HCT116 (cell line): Measurements from ENCODE around the gene MPIG6B. TPM values are rescaled to one million over a fixed set of nuclear protein-coding genes. Genes with fewer than 3 reads are reported as not detected.

ENCODE experiments used
- ATAC-seq: fragments of 200-7000 bp; cut with Tn5 transposase; 2 replicates; pipeline ENCODE4 v1.9.1; 2020; ENCODE audit warnings: mild to moderate bottlenecking, moderate library complexity
- BruUV-seq: library from RNA; stranded (reverse); fragments of 400-500 nt; replicated peaks from 2 replicates; lab custom pipeline; 2021; lab: Mats Ljungman, UMichigan
- CTCF ChIA-PET: fragments of 300-600 bp; sonication (Branson Sonifier 250); formaldehyde crosslinking; loops from one replicate; lab custom pipeline; 2021; ENCODE audit warnings: antibody characterized with exemption; lab: Charles Lee
- POLR2A ChIA-PET: fragments of 300-600, 350-600 bp; sonication (Branson Sonifier 250); formaldehyde crosslinking; loops from one replicate; lab custom pipeline; 2021; ENCODE audit warnings: antibody characterized with exemption; lab: Charles Lee
- RAD21 ChIA-PET, 2 experiments: fragments of 300-600 bp; sonication (Branson Sonifier 250); formaldehyde crosslinking; loops; one replicate each; lab custom pipeline; 2023; ENCODE audit warnings: low total read pairs in 2 of 2; ENCODE audit not compliant: uncharacterized antibody in 2 of 2, unreplicated experiment in 2 of 2, low non-redundant PET in 1 of 2; lab: Charles Lee
- DNase-seq: peaks from one replicate; pipeline ENCODE4 v3.0.0-alpha.2; 2010; ENCODE audit warnings: low read depth, low spot score
- H2AFZ ChIP-seq: fragments of 200-600 bp; shearing (Covaris generic), sonication (generic); 2 replicates; pipeline ENCODE4 v1.6.1; 2017; ENCODE audit warnings: low read depth, mixed run types, mixed read lengths, antibody characterized with exemption, low read length; ENCODE audit not compliant: poor library complexity, severe bottlenecking
- H3K27ac ChIP-seq: 2 replicates; pipeline ENCODE4 v1.5.1; 2012; ENCODE audit warnings: low read depth, low read length
- H3K27me3 ChIP-seq: fragments of 200-600 bp; sonication (generic); 2 replicates; pipeline ENCODE4 v1.6.1; 2016; ENCODE audit warnings: mixed run types, low read length, mixed read lengths; ENCODE audit not compliant: insufficient read depth
- H3K36me3 ChIP-seq, 2 experiments: fragments of 200-500 bp in 1 of 2; fragments of 200-600 bp in 1 of 2; sonication (Bioruptor generic) in 1 of 2; sonication (generic) in 1 of 2; 2 replicates each; pipeline versions ENCODE4 v1.5.1 to v1.6.1; 2014 to 2016; ENCODE audit warnings: low read length in 2 of 2, inconsistent platforms in 1 of 2, mixed read lengths in 1 of 2, mixed run types in 1 of 2; ENCODE audit not compliant: insufficient read depth in 2 of 2, control insufficient read depth in 1 of 2
- H3K4me1 ChIP-seq, 2 experiments: fragments of 200-600 bp in 1 of 2; sonication (generic) in 1 of 2; 2 replicates each; pipeline versions ENCODE4 v1.5.1 to v1.6.1; 2012 to 2017; ENCODE audit warnings: low read length in 2 of 2, inconsistent platforms in 1 of 2, mild to moderate bottlenecking in 1 of 2, mixed read lengths in 1 of 2, mixed run types in 1 of 2, moderate library complexity in 1 of 2; ENCODE audit not compliant: insufficient read depth in 2 of 2, control insufficient read depth in 1 of 2
- H3K4me2 ChIP-seq: fragments of 200-600 bp; sonication (generic); 2 replicates; pipeline ENCODE4 v1.6.1; 2017; ENCODE audit warnings: mixed run types, low read length, mixed read lengths
- H3K4me3 ChIP-seq, 2 experiments: fragments of 200-600 bp in 1 of 2; sonication (generic) in 1 of 2; replicated peaks in 1 of 2; 2 replicates each; pipeline ENCODE4 v1.5.1; 2011 to 2016; ENCODE audit warnings: low read length in 2 of 2, control low read depth in 1 of 2, low read depth in 1 of 2, mild to moderate bottlenecking in 1 of 2, mixed read lengths in 1 of 2, mixed run types in 1 of 2
- H3K79me2 ChIP-seq: fragments of 200-600 bp; sonication (generic); 2 replicates; pipeline ENCODE4 v1.6.1; 2017; ENCODE audit warnings: mild to moderate bottlenecking, mixed run types, low read length, moderate library complexity, mixed read lengths; ENCODE audit not compliant: insufficient read depth
- H3K9ac ChIP-seq: fragments of 200-600 bp; sonication (generic); 2 replicates; pipeline ENCODE4 v1.6.1; 2016; ENCODE audit warnings: low read length, mixed read lengths
- H3K9me2 ChIP-seq: fragments of 200-600 bp; sonication (generic), shearing (Covaris generic); 2 replicates; pipeline ENCODE4 v1.6.1; 2017; ENCODE audit warnings: mixed run types, mild to moderate bottlenecking, moderate library complexity; ENCODE audit not compliant: insufficient read depth
- H3K9me3 ChIP-seq, 2 experiments: fragments of 200-500 bp in 1 of 2; fragments of 200-600 bp in 1 of 2; sonication (Bioruptor generic) in 1 of 2; sonication (generic) in 1 of 2; 2 replicates each; pipeline ENCODE4 v1.6.1; 2014 to 2017; ENCODE audit warnings: low read length in 2 of 2, mixed read lengths in 2 of 2, inconsistent platforms in 1 of 2, low read depth in 1 of 2, mild to moderate bottlenecking in 1 of 2, mixed run types in 1 of 2, moderate library complexity in 1 of 2; ENCODE audit not compliant: control insufficient read depth in 1 of 2, insufficient read depth in 1 of 2
- H4K20me1 ChIP-seq: fragments of 200-600 bp; sonication (generic), shearing (Covaris generic); 2 replicates; pipeline ENCODE4 v1.6.1; 2017; ENCODE audit warnings: mixed run types, mild to moderate bottlenecking, moderate library complexity; ENCODE audit not compliant: insufficient read depth
- ATF3 ChIP-seq: IDR thresholded peaks from 2 replicates; pipeline ENCODE4 v1.6.1; 2012
- EGR1 ChIP-seq: IDR thresholded peaks from 2 replicates; pipeline ENCODE4 v1.6.1; 2012; ENCODE audit warnings: low read depth
- EZH2 ChIP-seq: fragments of 200-600 bp; sonication (generic); IDR thresholded peaks from 2 replicates; pipeline ENCODE4 v1.6.1; 2017; ENCODE audit warnings: antibody characterized with exemption, mixed run types
- EZH2phosphoT487 ChIP-seq: fragments of 200-600 bp; IDR thresholded peaks from 2 replicates; pipeline ENCODE4 v1.6.1; 2018; ENCODE audit warnings: antibody characterized with exemption, borderline replicate concordance
- FOSL1 ChIP-seq: IDR thresholded peaks from 2 replicates; pipeline ENCODE4 v1.6.1; 2012; ENCODE audit warnings: low read depth
- JUND ChIP-seq: IDR thresholded peaks from 2 replicates; pipeline ENCODE4 v1.6.1; 2012
- MAX ChIP-seq: IDR thresholded peaks from 2 replicates; pipeline ENCODE4 v1.6.1; 2012
- POLR2A ChIP-seq: IDR thresholded peaks from 2 replicates; pipeline ENCODE4 v1.7.0; 2011; ENCODE audit warnings: borderline replicate concordance; ENCODE audit not compliant: insufficient read depth, insufficient read length; ENCODE audit errors: extremely low read depth
- POLR2AphosphoS5 ChIP-seq: IDR thresholded peaks from 2 replicates; pipeline ENCODE4 v1.6.1; 2011; ENCODE audit warnings: mild to moderate bottlenecking, low read depth, low read length, moderate library complexity
- RAD21 ChIP-seq: IDR thresholded peaks from 2 replicates; pipeline ENCODE4 v1.6.1; 2012; ENCODE audit warnings: low read depth, mild to moderate bottlenecking
- SIN3A ChIP-seq: IDR thresholded peaks from 2 replicates; pipeline ENCODE4 v1.6.1; 2012; ENCODE audit warnings: low read depth
- SP1 ChIP-seq: IDR thresholded peaks from 2 replicates; pipeline ENCODE4 v1.6.1; 2012; ENCODE audit warnings: low read depth
- SRF ChIP-seq: IDR thresholded peaks from 2 replicates; pipeline ENCODE4 v1.6.1; 2012; ENCODE audit warnings: low read depth
- TCF7L2 ChIP-seq: IDR thresholded peaks from 2 replicates; pipeline ENCODE4 v1.7.0; 2011; ENCODE audit warnings: borderline replicate concordance, inconsistent platforms; ENCODE audit not compliant: insufficient read depth, insufficient read length; ENCODE audit errors: extremely low read depth
- ZFX ChIP-seq: fragments of 450-650 bp; IDR thresholded peaks from 2 replicates; pipeline ENCODE4 v1.6.1; 2017
- ZNF274 ChIP-seq: fragments of 200-500 bp; sonication (Bioruptor generic); IDR thresholded peaks from 2 replicates; pipeline ENCODE4 v1.6.1; 2014; ENCODE audit warnings: mild to moderate bottlenecking, low read depth, low read length, inconsistent platforms
- intact Hi-C: fragments of 100-400 bp; cut with micrococcal nuclease; formaldehyde crosslinking; loops from 2 replicates; pipeline ENCODE4 v1.10.0; 2022
- total RNA-seq: library from RNA; stranded (reverse); gene quantifications from one replicate; pipeline ENCODE4 v1.2.1, GENCODE V29; 2021; ENCODE audit not compliant: unreplicated experiment
- TF ChIP-seq, protein P1 (sequence below): IDR thresholded peaks from 2 replicates; pipeline ENCODE4 v1.6.1; 2012; ENCODE audit warnings: low read depth
- TF ChIP-seq, protein P2 (sequence below): IDR thresholded peaks from 2 replicates; pipeline ENCODE4 v1.6.1; 2011; ENCODE audit warnings: mild to moderate bottlenecking, low read length, moderate library complexity; ENCODE audit not compliant: insufficient replicate concordance; ENCODE audit errors: extremely low read depth
- TF ChIP-seq, protein P3 (sequence below), 3 experiments: fragments of 200-600 bp in 1 of 3; sonication (generic) in 1 of 3; IDR thresholded peaks in 2 of 3; conservative IDR thresholded peaks in 1 of 3; 2 replicates each; pipeline ENCODE4 v1.5.1; 2012 to 2017; ENCODE audit warnings: low read depth in 2 of 3, low read length in 2 of 3, antibody characterized with exemption in 1 of 3, borderline replicate concordance in 1 of 3, control low read depth in 1 of 3, mild to moderate bottlenecking in 1 of 3, mixed read lengths in 1 of 3, mixed run types in 1 of 3, moderate library complexity in 1 of 3; ENCODE audit not compliant: insufficient read depth in 1 of 3

Gene MPIG6B
- total RNA-seq, 1 experiment from 2014 or later: 0.42 TPM

GRCh38 chr6:31736021-31736767 lies 13.0 kb downstream of the MPIG6B start, which contains the start of gene CLIC1:
Gene CLIC1, minus strand, starts transcription at chr6:31736530. Its CDS starts 230 bp downstream, at chr6:31736300.
- H3K27ac ChIP-seq: peak within 1 kb of the TSS; percentile 95
- H2AFZ ChIP-seq: no peak within 1 kb of the TSS
- RAD21 ChIA-PET: no interaction called here
- TF ChIP-seq TCF7L2: peak; percentile 80
- no peak for TF ChIP-seq SIN3A
- no peak for TF ChIP-seq SRF
- TF ChIP-seq POLR2AphosphoS5: peak; percentile 97
- TF ChIP-seq, protein P1, sequence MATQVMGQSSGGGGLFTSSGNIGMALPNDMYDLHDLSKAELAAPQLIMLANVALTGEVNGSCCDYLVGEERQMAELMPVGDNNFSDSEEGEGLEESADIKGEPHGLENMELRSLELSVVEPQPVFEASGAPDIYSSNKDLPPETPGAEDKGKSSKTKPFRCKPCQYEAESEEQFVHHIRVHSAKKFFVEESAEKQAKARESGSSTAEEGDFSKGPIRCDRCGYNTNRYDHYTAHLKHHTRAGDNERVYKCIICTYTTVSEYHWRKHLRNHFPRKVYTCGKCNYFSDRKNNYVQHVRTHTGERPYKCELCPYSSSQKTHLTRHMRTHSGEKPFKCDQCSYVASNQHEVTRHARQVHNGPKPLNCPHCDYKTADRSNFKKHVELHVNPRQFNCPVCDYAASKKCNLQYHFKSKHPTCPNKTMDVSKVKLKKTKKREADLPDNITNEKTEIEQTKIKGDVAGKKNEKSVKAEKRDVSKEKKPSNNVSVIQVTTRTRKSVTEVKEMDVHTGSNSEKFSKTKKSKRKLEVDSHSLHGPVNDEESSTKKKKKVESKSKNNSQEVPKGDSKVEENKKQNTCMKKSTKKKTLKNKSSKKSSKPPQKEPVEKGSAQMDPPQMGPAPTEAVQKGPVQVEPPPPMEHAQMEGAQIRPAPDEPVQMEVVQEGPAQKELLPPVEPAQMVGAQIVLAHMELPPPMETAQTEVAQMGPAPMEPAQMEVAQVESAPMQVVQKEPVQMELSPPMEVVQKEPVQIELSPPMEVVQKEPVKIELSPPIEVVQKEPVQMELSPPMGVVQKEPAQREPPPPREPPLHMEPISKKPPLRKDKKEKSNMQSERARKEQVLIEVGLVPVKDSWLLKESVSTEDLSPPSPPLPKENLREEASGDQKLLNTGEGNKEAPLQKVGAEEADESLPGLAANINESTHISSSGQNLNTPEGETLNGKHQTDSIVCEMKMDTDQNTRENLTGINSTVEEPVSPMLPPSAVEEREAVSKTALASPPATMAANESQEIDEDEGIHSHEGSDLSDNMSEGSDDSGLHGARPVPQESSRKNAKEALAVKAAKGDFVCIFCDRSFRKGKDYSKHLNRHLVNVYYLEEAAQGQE: no peak
- no peak for TF ChIP-seq JUND
- no peak for TF ChIP-seq EZH2
- no peak for TF ChIP-seq ZFX
- no peak for TF ChIP-seq ATF3
- TF ChIP-seq FOSL1: no peak
- TF ChIP-seq SP1: no peak
- no peak for TF ChIP-seq MAX
- TF ChIP-seq, protein P2, sequence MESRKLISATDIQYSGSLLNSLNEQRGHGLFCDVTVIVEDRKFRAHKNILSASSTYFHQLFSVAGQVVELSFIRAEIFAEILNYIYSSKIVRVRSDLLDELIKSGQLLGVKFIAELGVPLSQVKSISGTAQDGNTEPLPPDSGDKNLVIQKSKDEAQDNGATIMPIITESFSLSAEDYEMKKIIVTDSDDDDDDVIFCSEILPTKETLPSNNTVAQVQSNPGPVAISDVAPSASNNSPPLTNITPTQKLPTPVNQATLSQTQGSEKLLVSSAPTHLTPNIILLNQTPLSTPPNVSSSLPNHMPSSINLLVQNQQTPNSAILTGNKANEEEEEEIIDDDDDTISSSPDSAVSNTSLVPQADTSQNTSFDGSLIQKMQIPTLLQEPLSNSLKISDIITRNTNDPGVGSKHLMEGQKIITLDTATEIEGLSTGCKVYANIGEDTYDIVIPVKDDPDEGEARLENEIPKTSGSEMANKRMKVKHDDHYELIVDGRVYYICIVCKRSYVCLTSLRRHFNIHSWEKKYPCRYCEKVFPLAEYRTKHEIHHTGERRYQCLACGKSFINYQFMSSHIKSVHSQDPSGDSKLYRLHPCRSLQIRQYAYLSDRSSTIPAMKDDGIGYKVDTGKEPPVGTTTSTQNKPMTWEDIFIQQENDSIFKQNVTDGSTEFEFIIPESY: no peak
- no peak for TF ChIP-seq ZNF274
- TF ChIP-seq, protein P3, sequence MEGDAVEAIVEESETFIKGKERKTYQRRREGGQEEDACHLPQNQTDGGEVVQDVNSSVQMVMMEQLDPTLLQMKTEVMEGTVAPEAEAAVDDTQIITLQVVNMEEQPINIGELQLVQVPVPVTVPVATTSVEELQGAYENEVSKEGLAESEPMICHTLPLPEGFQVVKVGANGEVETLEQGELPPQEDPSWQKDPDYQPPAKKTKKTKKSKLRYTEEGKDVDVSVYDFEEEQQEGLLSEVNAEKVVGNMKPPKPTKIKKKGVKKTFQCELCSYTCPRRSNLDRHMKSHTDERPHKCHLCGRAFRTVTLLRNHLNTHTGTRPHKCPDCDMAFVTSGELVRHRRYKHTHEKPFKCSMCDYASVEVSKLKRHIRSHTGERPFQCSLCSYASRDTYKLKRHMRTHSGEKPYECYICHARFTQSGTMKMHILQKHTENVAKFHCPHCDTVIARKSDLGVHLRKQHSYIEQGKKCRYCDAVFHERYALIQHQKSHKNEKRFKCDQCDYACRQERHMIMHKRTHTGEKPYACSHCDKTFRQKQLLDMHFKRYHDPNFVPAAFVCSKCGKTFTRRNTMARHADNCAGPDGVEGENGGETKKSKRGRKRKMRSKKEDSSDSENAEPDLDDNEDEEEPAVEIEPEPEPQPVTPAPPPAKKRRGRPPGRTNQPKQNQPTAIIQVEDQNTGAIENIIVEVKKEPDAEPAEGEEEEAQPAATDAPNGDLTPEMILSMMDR (IDR thresholded peaks at IDR 0.05 in 2 of 3, conservative IDR thresholded peaks at IDR 0.05 in 1 of 3; ENCODE audit: borderline replicate concordance in 1 of 3, insufficient read depth in 1 of 3, low read depth in 2 of 3, low read length in 2 of 3): no peak
- no peak for TF ChIP-seq EZH2phosphoT487
- TF ChIP-seq POLR2A: peak; percentile 47
- TF ChIP-seq RAD21: no peak
- no peak for TF ChIP-seq EGR1

More at GRCh38 chr6:31736021-31736767, 13.0 kb downstream of the MPIG6B start, which contains the start of gene CLIC1:
- H3K36me3 ChIP-seq: peaks cover 25 to 26% of the 10 kb centered on the region in 2 experiments
- ATAC-seq (peak; percentile 51), DNase-seq (no peak)
- CTCF ChIA-PET: interaction anchor here (0.9 kb wide), 1 partner anchor 24 kb away, joined by 4 read pairs; no protein-coding TSS in a partner anchor
- no peaks in the 10 kb centered on the region for H3K9me3 ChIP-seq
- H3K4me1 ChIP-seq: peaks cover 41 to 60% of the 10 kb centered on the region in 2 experiments
- intact Hi-C loops: loop anchor here (5.0 kb wide), 2 partner anchors 69 to 96 kb away; partner anchors contain the start of genes CSNK2B and LY6G5B
- peak within 1 kb of the TSS; percentile 74 to 91 for H3K4me3 ChIP-seq
- peak within 1 kb of the TSS; percentile 83 for H3K4me2 ChIP-seq
- POLR2A ChIA-PET: interaction anchor here (0.8 to 2.1 kb wide), 5 partner anchors 17 to 104 kb away, joined by 4 to 10 read pairs (median 4); partner anchors contain the start of genes CSNK2B, GPANK1 and HSPA1B
- TSS peak; percentile 71 for BruUV-seq
- H4K20me1 ChIP-seq: no peaks in the 10 kb centered on the region; the same call in 1 of the 2 replicates
- no peaks in the 10 kb centered on the region for H3K27me3 ChIP-seq
- H3K79me2 ChIP-seq: peaks cover 59% of the 10 kb centered on the region
- H3K9ac ChIP-seq: peak within 1 kb of the TSS; percentile 82
- no peaks in the 10 kb centered on the region for H3K9me2 ChIP-seq
